OCI-LY7 (cell line): ENCODE data around the gene KLF13.

Experiments
- CTCF ChIP-seq: fragments of 200-600 bp; sonication (generic); conservative IDR thresholded peaks from 2 replicates; pipeline ENCODE4 v1.5.1; 2014; ENCODE audit warnings: mild to moderate bottlenecking, antibody characterized with exemption, low read length, moderate library complexity, mixed read lengths
- EZH2phosphoT487 ChIP-seq: fragments of 200-600 bp; sonication (generic); IDR thresholded peaks from 2 replicates; pipeline ENCODE4 v1.6.1; 2018; ENCODE audit warnings: low read depth, borderline replicate concordance, mild to moderate bottlenecking, mixed run types, antibody characterized with exemption, low read length, moderate library complexity, mixed read lengths

GRCh38 chr15:31415201-31415600 is 88.6 kb downstream of the KLF13 start:
- TF ChIP-seq CTCF (no peak), EZH2phosphoT487 (no peak)
